Activated CD4-positive, alpha-beta T cell treated with anti-CD3 and anti-CD28 coated beads for 48 hours (primary cell): ENCODE results near the gene PRKCH.

ENCODE experiments used
- DNase-seq: peaks from one replicate; pipeline ENCODE4 v3.0.0-alpha.2; 2020

Gene PRKCH

DNA sequence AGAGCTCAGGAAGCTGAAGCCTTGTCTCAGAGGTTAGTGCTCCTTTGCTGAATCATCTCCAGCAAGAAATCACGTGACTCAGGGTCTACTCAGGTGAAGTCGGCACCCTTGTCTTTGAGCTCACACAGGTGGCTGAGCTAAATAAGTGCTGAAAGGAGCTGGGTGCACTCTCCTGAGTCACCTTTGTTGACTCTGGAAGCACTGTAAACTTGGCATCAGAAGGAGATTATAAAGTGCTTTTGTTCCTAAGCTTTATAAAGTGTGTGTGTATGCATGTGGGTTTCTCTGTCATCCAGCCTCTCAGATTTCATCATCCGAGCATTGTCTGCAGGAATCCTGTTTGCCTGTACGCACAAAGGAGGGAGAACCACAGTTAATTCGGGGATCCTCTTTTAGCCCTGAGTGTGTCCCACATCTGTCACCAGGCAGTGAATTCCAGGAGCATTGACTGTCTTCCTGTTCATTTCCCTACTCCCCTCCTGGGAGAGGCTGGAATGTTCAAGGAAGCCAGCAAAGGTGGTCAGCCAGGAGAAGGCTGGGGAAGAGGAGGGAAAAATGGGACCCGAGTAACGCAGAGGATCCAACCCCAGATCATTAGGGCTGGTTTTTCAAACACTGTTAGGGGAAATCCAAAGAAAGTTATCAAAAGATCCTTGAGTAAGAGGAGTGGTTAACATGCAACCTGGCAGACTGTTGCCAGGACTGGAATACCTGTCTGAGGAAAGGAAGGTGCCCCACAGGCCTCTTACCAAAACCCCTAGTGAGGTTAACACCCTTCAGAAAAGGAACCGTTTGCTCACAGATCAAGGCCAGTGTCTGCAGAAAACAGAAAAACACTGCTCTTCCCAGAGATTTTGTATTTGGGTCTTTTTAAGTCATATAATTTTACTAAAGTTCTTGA, 216.4 kb downstream of the PRKCH start:
- peak; percentile 60 for DNase-seq

DNA sequence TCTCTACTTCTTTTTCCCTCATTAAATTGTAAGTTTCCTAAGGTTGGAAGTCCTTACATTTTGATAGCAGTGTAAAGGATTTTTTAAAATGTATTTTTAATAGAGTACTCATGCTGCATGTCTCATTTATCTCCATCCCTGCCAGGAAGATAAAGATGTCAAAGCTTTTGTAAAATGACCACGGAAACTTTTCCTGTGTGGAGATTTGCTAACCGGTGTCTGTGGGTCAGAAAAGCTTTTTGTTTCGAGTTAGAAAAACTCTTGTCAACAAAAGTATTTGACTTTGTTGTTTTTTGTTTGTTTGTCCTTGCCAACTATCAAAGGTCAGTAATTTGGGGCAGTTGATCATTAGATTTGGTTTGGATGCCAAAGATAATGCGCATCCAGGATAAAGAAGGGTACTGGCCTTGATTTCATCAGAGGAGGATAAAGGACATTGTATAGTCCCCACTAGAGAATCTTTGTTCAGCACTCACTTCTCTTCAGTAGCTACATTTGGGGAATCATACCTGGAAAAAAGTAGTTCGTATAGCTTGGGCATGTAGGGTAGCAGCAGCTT, 217.2 kb downstream of the PRKCH start:
- DNase-seq = no peak

DNA sequence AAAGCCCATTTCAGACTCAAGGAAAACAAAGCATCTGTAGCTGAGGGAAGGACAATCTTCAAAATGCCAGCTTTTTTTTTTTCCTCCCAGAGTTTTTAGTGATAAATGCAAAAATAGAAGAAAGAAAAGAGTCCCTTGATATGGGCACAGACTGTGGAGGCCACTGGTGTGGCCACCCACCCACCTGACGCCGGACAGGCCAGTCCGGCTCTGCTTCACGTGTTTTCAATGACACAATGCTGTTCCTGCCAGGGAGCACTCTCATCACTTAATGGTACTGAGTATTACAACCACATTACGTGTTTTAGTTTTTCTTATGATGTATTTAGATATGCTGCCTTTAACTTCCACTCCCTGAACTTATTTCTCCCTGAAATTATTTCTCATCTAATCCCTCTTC, 218.3 kb downstream of the PRKCH start:
- no peak for DNase-seq

GRCh38 chr14:61540931-61541330, 219.6 kb downstream of the PRKCH start:
- no peak for DNase-seq

- DNase-seq = no peak
Observed at GRCh38 chr14:61542848-61543790, 221.7 kb downstream of the PRKCH start.

DNA sequence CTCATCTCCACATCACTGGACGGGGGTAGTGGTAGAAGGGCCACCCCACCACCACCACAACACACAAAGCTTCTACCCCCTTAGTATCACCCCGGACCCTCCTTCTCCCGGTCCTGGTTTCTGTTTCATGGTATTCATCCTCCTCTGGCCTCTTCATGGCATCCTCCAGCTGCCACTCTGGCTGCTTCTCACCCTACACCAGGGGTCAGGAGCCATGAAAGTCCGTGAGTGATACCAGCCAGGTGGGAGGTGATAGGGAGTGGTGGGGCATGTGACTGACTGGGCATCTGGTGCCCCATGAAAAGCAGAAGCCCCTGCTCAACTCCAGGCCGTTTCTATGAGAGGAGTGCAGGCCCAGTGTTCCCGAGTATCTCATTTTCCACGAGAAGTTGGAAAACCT, 222.6 kb downstream of the PRKCH start:
- no peak for DNase-seq

- DNase-seq = no peak
Observed at GRCh38 chr14:61544448-61545330, 223.3 kb downstream of the PRKCH start.

DNA sequence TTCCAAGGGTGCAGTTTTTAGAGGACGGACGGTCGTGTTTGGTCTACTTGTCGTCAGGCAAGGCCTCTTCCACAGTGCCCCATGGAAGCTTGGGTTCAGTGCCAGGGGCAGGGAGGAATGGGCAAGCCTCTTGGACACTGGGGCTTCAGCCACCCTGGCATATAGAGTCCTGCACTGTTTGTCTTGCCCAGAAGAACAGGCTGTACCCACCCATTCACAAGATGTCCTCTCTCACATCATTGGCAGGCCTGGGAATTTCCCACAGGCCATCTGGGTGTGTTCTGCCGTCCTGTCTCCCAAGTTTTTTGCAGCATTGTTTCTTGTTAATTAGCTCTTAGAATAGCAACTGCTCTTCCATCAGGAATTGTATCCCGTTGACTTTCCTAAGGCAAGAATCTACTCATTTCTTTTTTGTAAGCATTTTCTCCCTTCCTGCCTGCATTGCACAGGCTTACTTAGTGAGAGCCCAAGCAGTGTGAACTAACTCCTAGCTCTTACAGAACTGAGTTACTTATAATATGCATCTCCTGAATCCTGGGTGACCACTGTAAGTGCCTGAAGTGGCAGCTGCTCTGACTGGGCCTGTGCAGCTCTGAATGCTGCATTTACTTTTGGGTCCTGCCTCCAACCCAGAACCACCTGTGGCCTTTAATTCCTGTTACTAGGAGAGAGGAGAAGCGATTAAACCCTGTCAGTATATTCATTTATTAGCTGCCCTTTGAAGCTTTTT, 224.5 kb downstream of the PRKCH start:
- no peak for DNase-seq

GRCh38 chr14:61547186-61548069, 226.0 kb downstream of the PRKCH start:
- DNase-seq = no peak

GRCh38 chr14:61549425-61549824, 228.0 kb downstream of the PRKCH start:
- no peak for DNase-seq

GRCh38 chr14:61551384-61551783, 230.0 kb downstream of the PRKCH start:
- DNase-seq = no peak

DNA sequence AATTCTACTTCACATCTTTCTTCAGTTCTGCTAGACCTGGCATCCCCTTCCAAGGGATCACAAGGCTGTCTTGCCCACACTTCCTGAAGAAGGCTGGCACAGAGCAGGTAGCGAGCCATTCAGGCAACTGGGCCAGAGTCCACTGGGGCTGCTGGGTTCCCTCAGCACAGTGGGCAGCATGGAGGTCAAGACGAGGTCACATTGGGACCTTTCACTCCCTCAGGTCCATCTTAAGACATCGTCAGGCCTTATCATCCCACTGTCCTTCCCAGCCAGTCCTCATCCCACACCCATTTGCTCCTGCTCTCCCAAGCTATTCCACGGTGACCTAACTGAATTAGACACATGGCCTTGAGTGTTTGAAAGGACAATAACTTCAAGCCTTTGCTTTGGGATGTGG, 230.9 kb downstream of the PRKCH start:
- DNase-seq = no peak

DNA sequence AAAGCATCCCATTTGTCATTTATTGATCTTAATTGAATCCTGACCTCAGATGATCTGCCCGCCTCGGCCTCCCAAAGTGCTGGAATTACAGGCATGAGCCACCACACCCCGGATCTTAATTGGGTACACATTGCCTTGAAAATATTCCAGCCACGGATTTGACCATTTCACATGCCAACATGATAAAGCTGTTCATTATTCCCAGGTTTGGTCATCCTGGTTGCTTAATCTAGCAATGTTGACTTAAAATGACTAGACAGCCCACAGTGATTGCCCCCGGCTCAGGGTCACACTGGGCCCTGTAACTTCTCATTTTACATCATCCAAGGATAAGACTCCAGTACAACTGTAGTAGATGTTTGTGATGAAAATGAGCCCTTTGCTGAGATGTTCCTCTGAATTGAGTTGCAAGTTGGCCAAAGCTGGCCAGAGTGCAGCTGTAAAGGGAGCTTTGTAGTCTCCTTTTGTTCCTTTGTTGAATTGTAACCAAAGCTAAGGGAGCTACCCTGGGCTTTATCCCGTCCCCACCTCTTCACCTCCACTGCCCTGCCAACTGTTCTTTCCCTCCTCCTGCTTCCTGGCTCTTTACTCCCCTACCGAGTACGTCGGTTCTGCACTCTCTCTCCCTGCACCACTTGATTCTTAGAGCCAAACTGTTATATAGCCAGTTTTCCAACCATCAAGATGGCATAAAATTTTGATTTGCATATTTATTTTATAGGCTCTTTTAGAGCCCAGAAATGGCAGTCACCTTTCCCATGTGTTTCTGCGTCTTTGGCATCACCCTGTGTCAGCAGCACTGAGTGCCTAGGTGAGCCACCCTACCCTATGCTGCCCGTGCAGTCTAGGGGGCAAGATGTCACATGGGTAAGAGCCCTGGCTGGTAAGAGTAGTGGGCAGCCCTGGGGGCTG, 232.6 kb downstream of the PRKCH start:
- no peak for DNase-seq

GRCh38 chr14:61555056-61555838, 233.9 kb downstream of the PRKCH start:
- DNase-seq = no peak

DNA sequence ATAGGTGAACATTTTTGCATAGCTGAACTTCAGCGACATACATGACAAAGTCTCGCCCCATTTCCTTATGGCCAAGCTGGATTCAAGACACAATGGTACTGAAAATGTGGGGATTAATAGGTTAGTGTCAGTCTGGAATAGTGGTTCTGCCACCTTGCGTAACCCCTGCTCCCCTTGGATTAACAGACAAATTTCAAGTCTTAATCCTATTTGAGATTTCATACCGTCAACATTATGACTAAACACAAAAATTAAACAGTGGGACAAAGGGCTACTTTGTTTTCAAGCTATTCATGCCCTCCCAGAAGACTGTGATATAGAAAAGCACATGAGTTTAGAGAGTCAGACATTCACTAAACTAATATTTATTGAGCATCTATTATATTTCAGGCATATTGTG, 235.1 kb downstream of the PRKCH start:
- no peak for DNase-seq

DNA sequence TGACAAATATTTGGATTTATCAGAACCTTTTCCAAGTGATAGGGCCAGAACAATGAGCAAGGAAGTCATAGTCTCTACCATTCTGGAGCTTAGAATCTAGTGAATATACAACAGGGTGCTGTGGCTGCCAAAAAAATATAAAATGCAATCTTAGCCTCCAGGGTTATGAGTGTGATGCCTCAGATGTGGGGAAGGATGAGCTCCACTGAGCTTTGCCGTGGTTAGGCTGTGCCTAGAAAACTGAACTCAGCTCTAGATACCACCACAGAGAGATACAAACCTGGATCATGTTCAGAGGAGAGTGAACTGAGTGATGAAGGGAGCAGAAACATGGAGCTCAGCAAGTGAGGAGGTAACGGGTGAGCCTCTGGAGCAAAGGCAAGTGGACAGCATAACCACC, 235.9 kb downstream of the PRKCH start:
- no peak for DNase-seq

DNA sequence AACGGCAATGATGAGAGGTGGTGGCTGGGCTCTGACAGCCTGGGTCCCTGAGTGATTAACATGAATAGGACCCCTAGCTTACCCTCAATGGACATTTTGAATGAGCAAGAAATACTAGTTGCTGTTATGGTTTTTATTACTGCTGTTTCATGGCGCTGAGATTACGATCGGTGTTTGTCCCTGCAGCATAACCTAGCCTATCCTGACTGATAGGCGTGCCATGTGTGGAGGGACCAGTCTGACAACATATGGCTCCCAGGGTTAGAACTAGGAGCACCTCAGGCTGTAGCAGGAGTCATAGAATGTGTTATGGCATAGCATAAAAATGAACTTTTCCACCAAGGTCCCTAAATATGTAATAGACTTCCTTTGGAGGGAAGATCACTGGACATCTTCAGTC, 236.5 kb downstream of the PRKCH start:
- no peak for DNase-seq

- no peak for DNase-seq
Observed at GRCh38 chr14:61558271-61558670, 236.9 kb downstream of the PRKCH start.
